BE2C (cell line): ENCODE measurements around the gene ROBO4.

Source experiments
- DNase-seq: peaks from one replicate; pipeline ENCODE4 v3.0.0-alpha.2; 2020
- H3K27me3 ChIP-seq: fragments of 250-450 bp; sonication (Bioruptor Pico); 2 replicates; pipeline ENCODE4 v1.5.1; 2020; ENCODE audit warnings: mild to moderate bottlenecking
- H3K36me3 ChIP-seq: fragments of 250-450 bp; sonication (Bioruptor Pico); 2 replicates; pipeline ENCODE4 v1.5.1; 2020; ENCODE audit warnings: mild to moderate bottlenecking
- H3K4me1 ChIP-seq: fragments of 250-450 bp; sonication (Bioruptor Pico); 2 replicates; pipeline ENCODE4 v1.5.1; 2020
- H3K4me3 ChIP-seq: 2 replicates; pipeline ENCODE4 v1.5.1; 2011; ENCODE audit warnings: low read depth, low read length
- H3K9me3 ChIP-seq: fragments of 250-450 bp; sonication (Bioruptor Pico); 2 replicates; pipeline ENCODE4 v1.5.1; 2020
- CTCF ChIP-seq: IDR thresholded peaks from 2 replicates; pipeline ENCODE4 v1.5.1; 2012; ENCODE audit warnings: mild to moderate bottlenecking, low read depth, low read length

ROBO4 gene

GRCh38 chr11:124889191-124890091 lies 8.2 kb downstream of the ROBO4 start:
- no peaks in the 10 kb centered on the region for H3K27me3 ChIP-seq
- no peak for TF ChIP-seq CTCF
- no peaks in the 10 kb centered on the region for H3K36me3 ChIP-seq
- H3K4me3 ChIP-seq, result no peak overlapping the region
- DNase-seq, result no peak
- H3K9me3 ChIP-seq, result no peaks in the 10 kb centered on the region
- peaks cover 11% of the 10 kb centered on the region for H3K4me1 ChIP-seq

- Histone ChIP-seq H3K36me3 (no peaks in the 10 kb centered on the region), H3K27me3 (no peaks in the 10 kb centered on the region), H3K9me3 (no peaks in the 10 kb centered on the region), H3K4me3 (no peak overlapping the region), H3K4me1 (peaks cover 11% of the 10 kb centered on the region)
- no peak for DNase-seq
- no peak for TF ChIP-seq CTCF
Measured at GRCh38 chr11:124887667-124888013, 10.0 kb downstream of the ROBO4 start.

- Histone ChIP-seq H3K36me3 (no peaks in the 10 kb centered on the region), H3K9me3 (no peaks in the 10 kb centered on the region), H3K4me3 (no peak overlapping the region), H3K4me1 (peaks cover 11% of the 10 kb centered on the region), H3K27me3 (no peaks in the 10 kb centered on the region)
- no peak for DNase-seq
- TF ChIP-seq CTCF, result no peak
Measured at GRCh38 chr11:124886978-124887666, 10.5 kb downstream of the ROBO4 start.

- Histone ChIP-seq H3K27me3 (no peaks in the 10 kb centered on the region), H3K4me3 (no peak overlapping the region), H3K4me1 (peaks cover 6% of the 10 kb centered on the region), H3K9me3 (no peaks in the 10 kb centered on the region), H3K36me3 (no peaks in the 10 kb centered on the region)
- no peak for TF ChIP-seq CTCF
- DNase-seq, result no peak
Measured at GRCh38 chr11:124886476-124886875, 11.2 kb downstream of the ROBO4 start.

GRCh38 chr11:124884869-124885479 lies 12.7 kb downstream of the ROBO4 start:
- Histone ChIP-seq H3K36me3 (no peaks in the 10 kb centered on the region), H3K4me1 (no peaks in the 10 kb centered on the region), H3K9me3 (no peaks in the 10 kb centered on the region), H3K27me3 (no peaks in the 10 kb centered on the region), H3K4me3 (no peak overlapping the region)
- DNase-seq, result no peak
- TF ChIP-seq CTCF, result no peak

- no peaks in the 10 kb centered on the region for H3K36me3 ChIP-seq
- no peak for TF ChIP-seq CTCF
- no peak for DNase-seq
Measured at GRCh38 chr11:124884340-124884739, 13.3 kb downstream of the ROBO4 start.

More at GRCh38 chr11:124884340-124884739, 13.3 kb downstream of the ROBO4 start:
- Histone ChIP-seq H3K4me3 (no peak overlapping the region), H3K4me1 (no peaks in the 10 kb centered on the region), H3K27me3 (no peaks in the 10 kb centered on the region), H3K9me3 (no peaks in the 10 kb centered on the region)
